ENCODE results near the gene SRPK1.
"Not testable (repeated sequence)": the region's sequence is repeated elsewhere in the genome, so short reads cannot be mapped to it uniquely, and the experiment has no call there.

The SRPK1 gene

GRCh38 chr6:35931120-35931561 lies 10.2 kb upstream of the SRPK1 start:
- DNase-seq (ENCODE audit: low read depth in 2 of 2): no peak

GRCh38 chr6:35929601-35930000 lies 8.7 kb upstream of the SRPK1 start:
- DNase-seq (ENCODE audit: low read depth in 2 of 2): no peak

- no peak for DNase-seq (ENCODE audit: low read depth in 2 of 2)
Observed at GRCh38 chr6:35926509-35927215, 5.8 kb upstream of the SRPK1 start.

- no peak for DNase-seq (ENCODE audit: low read depth in 2 of 2)
Observed at GRCh38 chr6:35925961-35926360, 5.1 kb upstream of the SRPK1 start.

GRCh38 chr6:35924146-35924545 lies 3.2 kb upstream of the SRPK1 start:
- no peak for DNase-seq (ENCODE audit: low read depth in 2 of 2)

- DNase-seq (ENCODE audit: low read depth in 2 of 2): no peak
Observed at GRCh38 chr6:35922139-35922554, 1.2 kb upstream of the SRPK1 start.

GRCh38 chr6:35919827-35920751 lies 809 bp downstream of the SRPK1 start:
- DNase-seq (ENCODE audit: low read depth in 2 of 2): peak; percentile 16 to 22

GRCh38 chr6:35919085-35919826 lies 1.6 kb downstream of the SRPK1 start:
- DNase-seq (ENCODE audit: low read depth in 2 of 2): no peak

- DNase-seq (ENCODE audit: low read depth in 2 of 2): not testable (repeated sequence)
Observed at GRCh38 chr6:35916893-35917292, 4.0 kb downstream of the SRPK1 start.

- no peak for DNase-seq (ENCODE audit: low read depth in 2 of 2)
Observed at GRCh38 chr6:35916056-35916455, 4.8 kb downstream of the SRPK1 start.

- no peak for DNase-seq (ENCODE audit: low read depth in 2 of 2)
Observed at GRCh38 chr6:35914536-35914935, 6.4 kb downstream of the SRPK1 start.

GRCh38 chr6:35911871-35912653 lies 8.8 kb downstream of the SRPK1 start:
- no peak for DNase-seq (ENCODE audit: low read depth in 2 of 2)

GRCh38 chr6:35909571-35909970 lies 11.3 kb downstream of the SRPK1 start:
- not testable (repeated sequence) for DNase-seq (ENCODE audit: low read depth in 2 of 2)

- not testable (repeated sequence) for DNase-seq (ENCODE audit: low read depth in 2 of 2)
Observed at GRCh38 chr6:35908753-35909401, 12.0 kb downstream of the SRPK1 start.

GRCh38 chr6:35907750-35908149 lies 13.1 kb downstream of the SRPK1 start:
- DNase-seq (ENCODE audit: low read depth in 2 of 2): no peak

- no peak for DNase-seq (ENCODE audit: low read depth in 2 of 2)
Observed at GRCh38 chr6:35906499-35906846, 14.4 kb downstream of the SRPK1 start.

- no peak for DNase-seq (ENCODE audit: low read depth in 2 of 2)
Observed at GRCh38 chr6:35905841-35906498, 14.9 kb downstream of the SRPK1 start.

GRCh38 chr6:35905141-35905785 lies 15.6 kb downstream of the SRPK1 start:
- DNase-seq (ENCODE audit: low read depth in 2 of 2): no peak

- no peak for DNase-seq (ENCODE audit: low read depth in 2 of 2)
Observed at GRCh38 chr6:35903679-35904078, 17.2 kb downstream of the SRPK1 start.

GRCh38 chr6:35900448-35900847 lies 20.4 kb downstream of the SRPK1 start:
- no peak for DNase-seq (ENCODE audit: low read depth in 2 of 2)

All from stimulated activated CD4-positive, alpha-beta T cell treated with anti-CD3 and anti-CD28 coated beads, Interleukin-1b, Interleukin-23, amount 100 ng/mL, for 1 hour (primary cell).